Activated CD4-positive, alpha-beta T cell treated with anti-CD3 and anti-CD28 coated beads for 24 hours (primary cell): Measurements from ENCODE around the gene RGR.

Experiments used
- DNase-seq, 2 donors: peaks; one replicate each; pipeline ENCODE4 v3.0.0-alpha.2; 2020; ENCODE audit warnings: low read depth in 2 of 2

The RGR gene

GRCh38 chr10:84244651-84245270 is at the start of gene RGR:
Gene RGR (plus strand): TSS chr10:84245053. CDS start chr10:84245091, 38 bp downstream.
- DNase-seq, result no peak

- DNase-seq, result no peak
Measured at GRCh38 chr10:84196083-84196482, 48.8 kb upstream of the RGR start.

- DNase-seq, result no peak
Measured at GRCh38 chr10:84196941-84197340, 47.9 kb upstream of the RGR start.

GRCh38 chr10:84197643-84198042 is 47.2 kb upstream of the RGR start:
- DNase-seq, result no peak

- DNase-seq, result no peak
Measured at GRCh38 chr10:84198206-84198915, 46.5 kb upstream of the RGR start.

- no peak for DNase-seq
Measured at GRCh38 chr10:84200537-84201243, 44.2 kb upstream of the RGR start.

GRCh38 chr10:84201244-84201606 is 43.6 kb upstream of the RGR start:
- no peak for DNase-seq

- DNase-seq, result no peak
Measured at GRCh38 chr10:84201682-84202081, 43.2 kb upstream of the RGR start.

- no peak for DNase-seq
Measured at GRCh38 chr10:84202349-84202748, 42.5 kb upstream of the RGR start.

- DNase-seq, result no peak
Measured at GRCh38 chr10:84204122-84204521, 40.7 kb upstream of the RGR start.

GRCh38 chr10:84204610-84205009 is 40.2 kb upstream of the RGR start:
- no peak for DNase-seq

- DNase-seq, result peak; percentile 42 to 58
Measured at GRCh38 chr10:84205049-84205852, 39.6 kb upstream of the RGR start.

GRCh38 chr10:84205853-84206525 is 38.9 kb upstream of the RGR start:
- no peak for DNase-seq

- DNase-seq, result no peak
Measured at GRCh38 chr10:84208023-84208422, 36.8 kb upstream of the RGR start.

- DNase-seq, result no peak
Measured at GRCh38 chr10:84211566-84211965, 33.3 kb upstream of the RGR start.

- no peak for DNase-seq
Measured at GRCh38 chr10:84212014-84212413, 32.8 kb upstream of the RGR start.

GRCh38 chr10:84213076-84213475 is 31.8 kb upstream of the RGR start:
- no peak for DNase-seq

- no peak for DNase-seq
Measured at GRCh38 chr10:84214046-84214572, 30.7 kb upstream of the RGR start.

GRCh38 chr10:84214612-84215235 is 30.1 kb upstream of the RGR start:
- peak in 1 of 2 donors; percentile 7 for DNase-seq

GRCh38 chr10:84216834-84217233 is 28.0 kb upstream of the RGR start:
- DNase-seq, result no peak

- no peak for DNase-seq
Measured at GRCh38 chr10:84217746-84218145, 27.1 kb upstream of the RGR start.
